Ovary (tissue), 3 donors: ENCODE measurements around the gene PRKACG.

ENCODE experiments used
- EP300 ChIP-seq: sonication (generic); formaldehyde crosslinking; IDR thresholded peaks from one replicate; pipeline ENCODE4 v1.6.1; 2017; ENCODE audit warnings: antibody characterized with exemption
- TF ChIP-seq, protein P1 (sequence below), 3 donors: fragments of 450-650 bp in 2 of 3; fragments of 200-600 bp in 1 of 3; IDR thresholded peaks; one replicate each; pipeline versions ENCODE4 v1.5.1 to v1.8.0; 2016 to 2022; ENCODE audit warnings: antibody characterized with exemption in 3 of 3, mild to moderate bottlenecking in 1 of 3
- donor health status: DM: no; HTN: no; CAD: no.

DNA sequence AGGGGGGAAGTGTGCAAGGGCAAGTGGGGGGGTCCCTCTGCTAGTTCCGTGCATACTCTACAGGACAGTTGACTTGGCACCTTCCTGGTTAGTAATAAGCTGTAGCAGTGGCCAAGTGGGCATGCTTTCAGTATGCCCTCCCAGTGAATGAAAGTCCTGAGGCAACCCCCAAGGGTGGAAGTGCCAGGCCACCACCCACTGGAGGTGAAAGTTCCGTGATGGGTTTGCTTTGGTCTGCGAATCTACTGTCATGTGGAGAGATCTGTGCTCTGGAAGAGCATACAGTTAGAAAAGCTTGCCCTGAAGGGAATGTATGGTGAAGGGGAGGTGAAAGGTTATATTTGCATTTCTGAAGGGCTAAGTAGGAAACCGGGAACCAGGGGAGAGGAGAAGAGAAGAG is 31.9 kb upstream of the PRKACG start:
- TF ChIP-seq, protein P1, sequence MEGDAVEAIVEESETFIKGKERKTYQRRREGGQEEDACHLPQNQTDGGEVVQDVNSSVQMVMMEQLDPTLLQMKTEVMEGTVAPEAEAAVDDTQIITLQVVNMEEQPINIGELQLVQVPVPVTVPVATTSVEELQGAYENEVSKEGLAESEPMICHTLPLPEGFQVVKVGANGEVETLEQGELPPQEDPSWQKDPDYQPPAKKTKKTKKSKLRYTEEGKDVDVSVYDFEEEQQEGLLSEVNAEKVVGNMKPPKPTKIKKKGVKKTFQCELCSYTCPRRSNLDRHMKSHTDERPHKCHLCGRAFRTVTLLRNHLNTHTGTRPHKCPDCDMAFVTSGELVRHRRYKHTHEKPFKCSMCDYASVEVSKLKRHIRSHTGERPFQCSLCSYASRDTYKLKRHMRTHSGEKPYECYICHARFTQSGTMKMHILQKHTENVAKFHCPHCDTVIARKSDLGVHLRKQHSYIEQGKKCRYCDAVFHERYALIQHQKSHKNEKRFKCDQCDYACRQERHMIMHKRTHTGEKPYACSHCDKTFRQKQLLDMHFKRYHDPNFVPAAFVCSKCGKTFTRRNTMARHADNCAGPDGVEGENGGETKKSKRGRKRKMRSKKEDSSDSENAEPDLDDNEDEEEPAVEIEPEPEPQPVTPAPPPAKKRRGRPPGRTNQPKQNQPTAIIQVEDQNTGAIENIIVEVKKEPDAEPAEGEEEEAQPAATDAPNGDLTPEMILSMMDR (IDR thresholded peaks at IDR 0.05), result no peak
- no peak for TF ChIP-seq EP300
